Motor neuron (in vitro differentiated cells): ENCODE results near the gene MBD3L5. TPM values are rescaled to one million over a fixed set of nuclear protein-coding genes. Genes with fewer than 3 reads are reported as not detected.
"Not testable (repeated sequence)": the region's sequence is repeated elsewhere in the genome, so short reads cannot be mapped to it uniquely, and the experiment has no call there.

ENCODE experiments used
- ATAC-seq, 8 experiments: fragments of 200-7000 bp; cut with Tn5 transposase; replicated peaks in 6 of 8; 2 replicates each; pipeline ENCODE4 v1.8.0; 2021; ENCODE audit warnings: mild to moderate bottlenecking in 8 of 8, moderate library complexity in 8 of 8
- H3K27ac ChIP-seq, 2 donors: fragments of 250-450 bp; sonication (Bioruptor Pico); 2 replicates each; pipeline ENCODE4 v1.9.0; 2021; ENCODE audit warnings: antibody characterized with exemption in 2 of 2, mild to moderate bottlenecking in 2 of 2, moderate library complexity in 1 of 2
- H3K4me1 ChIP-seq, 2 donors: fragments of 250-450 bp; sonication (Bioruptor Pico); replicated peaks in 1 of 2; 2 replicates each; pipeline ENCODE4 v1.6.1; 2021; ENCODE audit warnings: antibody characterized with exemption in 2 of 2, mild to moderate bottlenecking in 2 of 2, moderate library complexity in 1 of 2
- H3K4me3 ChIP-seq, 5 donors: fragments of 250-450 bp; sonication (Bioruptor Pico); 2 replicates each; pipeline ENCODE4 v1.9.0; 2021; ENCODE audit warnings: antibody characterized with exemption in 5 of 5, mild to moderate bottlenecking in 5 of 5, moderate library complexity in 4 of 5
- WGBS, 10 experiments: fragments of 450-650 bp; shearing (Covaris generic); methylation state at CpG; one replicate each; pipeline ENCODE4 v1.0.0; 2022; 5-methylcytosine and 5-hydroxymethylcytosine counted together
- in situ Hi-C, 9 experiments: fragments of 400-800 bp; cut with MboI; loops; one replicate each; pipeline ENCODE4 v1.15.0; 2021; ENCODE audit warnings: low sequenced_read_pairs in 9 of 9, low pct_unique_long_range_greater_than_20kb in 2 of 9; ENCODE audit not compliant: unreplicated experiment in 9 of 9
- total RNA-seq, 8 experiments: library from RNA; unstranded; fragments of 300-600 nt; gene quantifications; 2 replicates each; pipeline versions ENCODE4 v1.2.3 to v1.2.4, GENCODE V29; 2022

The MBD3L5 gene
- total RNA-seq = not detected

GRCh38 chr19:7030278-7030677, at the start of gene MBD3L5:
Gene MBD3L5 (plus strand): TSS chr19:7030578. CDS start chr19:7030612, 34 bp downstream.
- H3K4me1 ChIP-seq, H3K27ac ChIP-seq, H3K4me3 ChIP-seq, ATAC-seq, in situ Hi-C loops: not testable (repeated sequence)
- no CpG with 5 or more reads among the region's 9 CpGs for WGBS, 10 experiments

GRCh38 chr19:6983448-6983847, 46.9 kb upstream of the MBD3L5 start:
- in situ Hi-C loops = no loop called here
- no peaks in the 10 kb centered on the region for H3K4me1 ChIP-seq
- no peak overlapping the region for H3K4me3 ChIP-seq
- no peak for ATAC-seq
- no peak overlapping the region for H3K27ac ChIP-seq

- H3K27ac ChIP-seq = no peak overlapping the region
- in situ Hi-C loops = no loop called here
- no peak for ATAC-seq
- H3K4me3 ChIP-seq = no peak overlapping the region
- 0 to 60% (median 17%) methylated on average over 1 to 4 of the region's 4 CpGs; no CpG with 5 or more reads in 3 of the 10 experiments for WGBS, 10 experiments
- H3K4me1 ChIP-seq = no peaks in the 10 kb centered on the region
Measured at GRCh38 chr19:6987850-6988249, 42.5 kb upstream of the MBD3L5 start.

- in situ Hi-C loops = no loop called here
- no peak overlapping the region for H3K4me3 ChIP-seq
- no peak overlapping the region for H3K27ac ChIP-seq
- no peaks in the 10 kb centered on the region for H3K4me1 ChIP-seq
- no peak for ATAC-seq
- 0 to 40% (median 12%) methylated on average over 1 to 2 of the region's 3 CpGs; no CpG with 5 or more reads in 4 of the 10 experiments for WGBS, 10 experiments
Measured at GRCh38 chr19:6988257-6988656, 42.1 kb upstream of the MBD3L5 start.

- WGBS, 10 experiments = 0 to 60% (median 18%) methylated on average over 1 of the region's 1 CpG; no CpG with 5 or more reads in 6 of the 10 experiments
- no peak overlapping the region for H3K4me3 ChIP-seq
- ATAC-seq = no peak
- no peak overlapping the region for H3K27ac ChIP-seq
- in situ Hi-C loops = no loop called here
- H3K4me1 ChIP-seq = no peaks in the 10 kb centered on the region
Measured at GRCh38 chr19:6995054-6995453, 35.3 kb upstream of the MBD3L5 start.

GRCh38 chr19:6996810-6997209, 33.6 kb upstream of the MBD3L5 start:
- H3K4me3 ChIP-seq = no peak overlapping the region
- no peaks in the 10 kb centered on the region for H3K4me1 ChIP-seq
- ATAC-seq = no peak
- 0 to 100% (median 13%) methylated on average over 1 to 4 of the region's 4 CpGs for WGBS, 10 experiments
- no peak overlapping the region for H3K27ac ChIP-seq
- in situ Hi-C loops = no loop called here

GRCh38 chr19:6997679-6998445, 32.5 kb upstream of the MBD3L5 start:
- WGBS, 10 experiments = 44 to 90% (median 70%) methylated on average over 2 to 8 of the region's 15 CpGs
- in situ Hi-C loops = no loop called here
- H3K27ac ChIP-seq = no peak overlapping the region
- no peak overlapping the region for H3K4me3 ChIP-seq
- H3K4me1 ChIP-seq = no peaks in the 10 kb centered on the region
- ATAC-seq = no peak

GRCh38 chr19:6999933-7000332, 30.4 kb upstream of the MBD3L5 start:
- Histone ChIP-seq H3K27ac (no peak overlapping the region), H3K4me1 (no peaks in the 10 kb centered on the region), H3K4me3 (no peak overlapping the region)
- 0 to 42% (median 23%) methylated on average over 1 to 7 of the region's 7 CpGs; no CpG with 5 or more reads in 3 of the 10 experiments for WGBS, 10 experiments
- no peak for ATAC-seq
- in situ Hi-C loops = no loop called here

- no peaks in the 10 kb centered on the region for H3K4me1 ChIP-seq
- no peak overlapping the region for H3K4me3 ChIP-seq
- WGBS, 10 experiments = 0 to 67% (median 31%) methylated on average over 1 to 3 of the region's 3 CpGs; no CpG with 5 or more reads in 2 of the 10 experiments
- no peak for ATAC-seq
- no peak overlapping the region for H3K27ac ChIP-seq
- in situ Hi-C loops = no loop called here
Measured at GRCh38 chr19:7000333-7000732, 30.0 kb upstream of the MBD3L5 start.

- whole genome bisulfite sequencing, 10 experiments = 0 to 25% (median 13%) methylated on average over 1 of the region's 1 CpG; no CpG with 5 or more reads in 5 of the 10 experiments
- no peak overlapping the region for H3K27ac ChIP-seq
- no peaks in the 10 kb centered on the region for H3K4me1 ChIP-seq
- no peak overlapping the region for H3K4me3 ChIP-seq
- in situ Hi-C loops = no loop called here
- ATAC-seq = no peak
Measured at GRCh38 chr19:7000816-7001215, 29.6 kb upstream of the MBD3L5 start.

- WGBS, 10 experiments = 0 to 48% (median 19%) methylated on average over 2 to 18 of the region's 18 CpGs
- Histone ChIP-seq H3K4me1 (no peaks in the 10 kb centered on the region), H3K27ac (no peak overlapping the region), H3K4me3 (no peak overlapping the region)
- peak in 3 of 8 experiments; percentile 38 to 78 (median 55) for ATAC-seq
- in situ Hi-C loops = no loop called here
Measured at GRCh38 chr19:7004313-7004931, 26.0 kb upstream of the MBD3L5 start.

- Histone ChIP-seq H3K4me1 (no peaks in the 10 kb centered on the region), H3K27ac (no peak overlapping the region), H3K4me3 (no peak overlapping the region)
- 0 to 52% (median 42%) methylated on average over 1 to 6 of the region's 11 CpGs; no CpG with 5 or more reads in 1 of the 10 experiments for WGBS, 10 experiments
- ATAC-seq = peak in 5 of 8 experiments; percentile 75 to 92 (median 91)
- in situ Hi-C loops = no loop called here
Measured at GRCh38 chr19:7006135-7006704, 24.2 kb upstream of the MBD3L5 start.

GRCh38 chr19:7007859-7008258, 22.5 kb upstream of the MBD3L5 start:
- no peak for ATAC-seq

More at GRCh38 chr19:7007859-7008258, 22.5 kb upstream of the MBD3L5 start:
- Histone ChIP-seq H3K27ac (no peak overlapping the region), H3K4me3 (no peak overlapping the region), H3K4me1 (no peaks in the 10 kb centered on the region)
- WGBS, 10 experiments = 0 to 83% (median 17%) methylated on average over 1 to 2 of the region's 4 CpGs; no CpG with 5 or more reads in 6 of the 10 experiments
- in situ Hi-C loops = no loop called here
